ENCODE measurements around the gene CCL24.
"Not testable (repeated sequence)": the region's sequence is repeated elsewhere in the genome, so short reads cannot be mapped to it uniquely, and the experiment has no call there.

Gene CCL24

DNA sequence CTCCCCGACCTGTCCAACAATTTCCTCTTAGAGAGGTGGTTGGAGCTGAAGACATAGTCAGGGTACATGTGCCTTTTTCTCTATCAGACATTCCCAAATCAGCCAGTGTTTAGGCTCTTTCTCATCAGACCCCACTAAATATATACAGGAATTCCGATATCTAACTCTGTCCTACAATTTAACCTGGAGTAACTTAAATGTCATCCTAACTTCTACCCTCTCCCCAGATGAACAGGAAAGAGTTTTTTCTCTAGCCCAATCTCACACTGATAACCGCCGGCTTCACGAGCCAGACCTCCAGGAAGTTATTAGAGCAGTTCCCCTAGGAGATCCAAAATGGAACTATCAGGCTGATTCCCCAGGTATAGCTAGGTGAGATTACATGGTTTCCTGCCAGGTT lies 30.5 kb downstream of the CCL24 start:
- not testable (repeated sequence) for DNase-seq (ENCODE audit: low spot score)

DNA sequence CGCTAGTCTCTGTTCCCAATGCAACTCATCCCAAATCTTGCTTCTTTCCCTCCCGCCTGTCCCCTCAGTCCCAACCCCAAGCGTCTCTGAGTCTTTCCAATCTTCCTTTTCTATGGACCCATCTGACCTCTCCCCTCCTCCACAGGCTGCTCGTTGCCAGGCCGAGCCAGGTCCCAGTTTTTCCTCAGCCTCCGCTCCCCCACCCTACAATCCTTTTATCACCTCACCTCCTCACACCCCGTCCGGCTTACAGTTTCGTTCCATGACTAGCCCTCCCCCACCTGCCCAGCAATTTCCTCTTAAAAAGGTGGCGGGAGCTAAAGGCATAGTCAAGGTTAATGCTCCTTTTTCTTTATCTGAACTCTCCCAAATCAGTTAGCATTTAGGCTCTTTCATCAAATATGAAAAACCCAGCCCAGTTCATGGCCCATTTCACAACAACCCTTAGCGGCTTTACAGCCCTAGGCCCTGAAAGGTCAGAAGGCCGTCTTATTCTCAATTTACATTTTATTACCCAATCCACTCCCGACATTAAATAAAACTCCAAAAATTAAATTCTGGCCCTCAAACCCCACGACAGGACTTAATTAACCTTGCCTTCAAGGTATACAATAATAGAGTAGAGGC lies 32.8 kb downstream of the CCL24 start:
- not testable (repeated sequence) for DNase-seq (ENCODE audit: low spot score)

DNA sequence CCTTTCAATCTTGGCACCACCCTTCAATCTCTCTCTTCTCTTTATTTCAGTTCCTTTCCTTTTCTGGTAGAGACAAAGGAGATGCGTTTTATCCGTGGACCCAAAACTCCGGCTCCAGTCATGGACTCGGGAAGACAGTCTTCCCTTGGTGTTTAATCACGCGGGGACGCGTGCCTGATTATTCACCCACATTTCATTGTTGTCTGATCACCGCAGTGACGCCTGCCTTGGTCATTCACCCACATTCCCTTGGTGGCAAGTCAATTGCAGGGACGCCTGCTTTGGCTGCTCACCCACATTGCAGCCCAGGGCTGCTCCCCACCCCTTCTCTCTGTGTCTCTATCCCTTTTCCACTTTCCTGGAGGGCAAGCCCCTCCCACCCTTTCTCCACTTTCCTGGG lies 34.1 kb downstream of the CCL24 start:
- not testable (repeated sequence) for DNase-seq (ENCODE audit: low spot score)

DNA sequence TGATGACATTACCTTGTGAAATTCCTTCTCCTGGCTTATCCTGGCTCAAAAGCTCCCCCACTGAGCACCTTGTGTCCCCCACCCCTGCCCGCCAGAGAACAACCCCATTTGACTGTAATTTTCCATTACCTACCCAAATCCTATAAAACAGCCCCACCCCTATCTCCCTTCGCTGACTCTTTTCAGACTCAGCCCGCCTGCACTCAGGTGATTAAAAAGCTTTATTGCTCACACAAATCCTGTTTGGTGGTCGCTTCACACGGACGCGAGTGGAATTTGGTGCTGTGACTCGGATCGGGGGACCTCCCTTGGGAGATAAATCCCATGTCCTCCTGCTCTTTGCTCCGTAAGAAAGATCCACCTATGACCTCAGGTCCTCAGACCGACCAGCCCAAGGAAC lies 34.6 kb downstream of the CCL24 start:
- not testable (repeated sequence) for DNase-seq (ENCODE audit: low spot score)

DNA sequence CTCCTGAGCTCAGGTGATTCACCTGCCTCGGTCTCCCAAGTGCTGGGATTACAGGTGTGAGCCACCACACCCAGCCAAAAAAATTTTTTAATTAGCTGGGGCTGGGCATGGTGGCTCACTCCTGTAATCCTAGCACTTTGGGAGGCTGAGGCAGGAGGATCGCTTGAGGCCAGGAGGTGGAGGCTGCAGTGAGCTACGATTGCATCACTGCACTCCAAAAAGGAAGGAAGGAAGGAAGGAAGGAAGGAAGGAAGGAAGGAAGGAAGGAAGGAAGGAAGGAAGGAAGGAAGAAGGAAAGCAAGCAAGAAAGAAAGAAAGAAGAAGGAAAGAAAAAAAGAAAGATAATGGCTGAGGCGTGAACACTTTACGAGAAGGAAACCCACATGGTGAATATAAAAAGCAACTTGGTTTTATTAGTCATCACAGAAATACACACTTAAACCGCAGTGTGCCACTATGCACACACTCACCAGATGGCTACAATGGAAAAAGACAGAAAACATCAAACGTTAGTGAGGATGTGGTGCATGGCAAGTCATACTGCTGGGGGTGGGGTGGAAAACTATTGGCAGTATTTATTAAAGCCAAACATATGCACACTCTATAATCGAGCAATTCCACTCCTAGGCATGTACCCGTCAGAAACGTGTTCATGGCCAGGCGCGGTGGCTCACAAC lies 37.2 kb downstream of the CCL24 start:
- no peak for DNase-seq (ENCODE audit: low spot score)

DNA sequence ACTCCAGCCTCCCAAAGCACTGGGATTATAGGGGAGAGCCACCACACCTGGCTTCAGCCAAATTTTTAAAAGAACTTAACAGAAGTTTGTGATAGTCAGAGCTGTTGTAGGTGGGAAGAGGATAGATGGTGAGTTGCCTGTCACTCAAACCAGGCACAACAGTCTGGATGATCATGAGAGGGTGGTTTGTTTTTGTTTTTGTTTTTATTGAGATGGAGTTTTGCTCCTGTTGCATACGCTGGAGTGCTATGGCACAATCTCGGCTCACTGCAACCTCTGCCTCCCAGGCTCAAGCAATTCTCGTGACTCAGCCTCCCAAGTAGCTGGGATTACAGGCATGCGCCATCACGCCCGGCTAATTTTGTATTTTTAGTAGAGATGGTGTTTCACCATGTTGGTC lies 39.6 kb downstream of the CCL24 start:
- DNase-seq (ENCODE audit: low spot score) = not testable (repeated sequence)

DNA sequence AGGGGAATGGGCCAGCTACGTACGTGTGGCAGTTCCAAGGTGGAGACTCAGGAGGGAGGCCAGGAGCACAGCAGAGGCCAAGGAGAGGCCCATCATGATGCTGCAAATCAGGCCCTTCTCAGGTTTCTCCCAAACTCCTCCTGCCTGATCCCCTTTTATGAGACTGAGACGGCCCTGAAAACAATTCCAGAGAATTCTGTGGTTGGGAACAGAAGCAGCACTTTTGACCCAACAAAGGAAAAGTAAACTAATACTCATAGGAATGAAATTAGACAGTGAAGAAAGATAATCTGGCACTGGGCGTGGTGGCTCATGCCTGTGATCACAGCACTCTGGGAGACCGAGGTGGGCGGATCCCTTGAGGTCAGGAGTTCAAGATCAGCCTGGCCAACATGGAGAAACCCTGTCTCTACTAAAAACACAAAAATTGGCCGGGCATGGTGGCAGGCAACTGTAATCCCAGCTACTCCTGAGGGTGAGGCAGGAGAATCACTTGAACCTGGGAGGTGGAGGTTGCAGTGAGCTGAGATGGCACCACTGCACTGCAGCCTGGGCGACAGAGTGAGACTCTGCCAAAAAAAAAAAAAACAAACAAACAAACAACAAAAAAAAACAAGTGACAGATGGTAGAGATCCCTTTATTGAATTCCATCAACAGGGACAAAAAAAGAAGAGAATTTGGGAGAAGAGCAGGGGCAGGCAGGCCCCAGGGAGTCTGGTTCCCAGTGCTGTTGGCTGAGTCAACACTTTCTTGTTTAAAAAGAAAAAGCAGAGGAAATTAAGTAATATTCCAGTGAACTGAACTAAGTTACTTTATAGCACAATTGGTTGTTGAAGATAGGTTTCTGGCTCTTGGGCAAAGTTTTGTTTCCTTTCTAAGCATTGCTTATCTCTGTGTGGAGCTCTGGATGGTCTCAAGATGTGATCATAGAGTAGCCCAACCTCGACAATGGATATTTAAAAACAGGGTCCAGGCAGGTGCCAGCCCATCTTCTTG lies 41.2 kb downstream of the CCL24 start, which contains the start of gene CCL26:
CCL26 (minus strand) TSS at position 131 of the 997 bp plus-strand sequence; CDS start at position 96, 35 bp downstream.
- DNase-seq (ENCODE audit: low spot score) = no peak

DNA sequence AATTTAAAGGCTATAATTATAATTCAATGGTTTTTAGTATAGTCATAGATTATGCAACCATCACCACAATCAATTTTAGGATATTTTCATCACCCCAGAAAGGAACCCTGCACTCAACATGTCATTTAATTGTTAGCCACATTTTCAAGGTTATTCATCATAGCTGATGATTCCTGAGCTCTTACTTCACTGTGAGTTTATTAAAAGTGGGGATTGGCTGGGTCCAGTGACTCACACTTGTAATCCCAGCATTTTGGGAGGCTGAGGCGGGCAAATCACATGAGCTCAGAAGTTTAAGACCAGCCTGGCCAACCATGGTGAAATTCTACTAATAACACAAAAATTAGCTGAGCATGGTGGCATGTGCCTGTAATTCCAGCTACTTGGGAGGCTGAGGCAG lies 42.4 kb downstream of the CCL24 start:
- no peak for DNase-seq (ENCODE audit: low spot score)

DNA sequence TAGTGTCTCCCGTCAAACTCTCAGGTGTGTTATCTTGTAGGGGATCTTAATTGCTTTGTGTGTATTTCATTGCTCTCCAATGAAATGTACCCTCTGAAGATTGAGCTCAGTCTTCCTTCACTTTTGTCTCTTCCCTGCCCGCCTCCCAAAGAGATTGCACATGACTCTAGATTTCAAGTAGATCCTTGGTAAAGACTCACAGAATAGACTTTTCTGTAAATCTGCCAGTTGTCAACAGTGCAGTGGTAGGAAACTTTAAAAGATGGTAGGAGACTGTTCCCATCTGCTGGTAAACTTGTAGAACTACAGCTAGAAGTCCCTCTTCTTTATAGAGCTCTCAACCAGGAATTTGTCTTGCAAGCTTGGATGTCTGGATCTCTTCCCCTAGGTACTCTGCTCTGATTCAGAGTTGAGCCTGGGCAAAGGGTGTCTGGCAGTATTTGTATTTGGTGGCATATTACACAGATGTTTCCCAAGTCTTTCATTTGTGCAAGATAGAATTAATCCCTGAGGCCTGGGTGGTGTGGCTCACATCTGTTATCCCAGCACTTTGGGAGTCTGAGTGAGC lies 51.2 kb downstream of the CCL24 start:
- DNase-seq (ENCODE audit: low spot score) = peak; percentile 68

DNA sequence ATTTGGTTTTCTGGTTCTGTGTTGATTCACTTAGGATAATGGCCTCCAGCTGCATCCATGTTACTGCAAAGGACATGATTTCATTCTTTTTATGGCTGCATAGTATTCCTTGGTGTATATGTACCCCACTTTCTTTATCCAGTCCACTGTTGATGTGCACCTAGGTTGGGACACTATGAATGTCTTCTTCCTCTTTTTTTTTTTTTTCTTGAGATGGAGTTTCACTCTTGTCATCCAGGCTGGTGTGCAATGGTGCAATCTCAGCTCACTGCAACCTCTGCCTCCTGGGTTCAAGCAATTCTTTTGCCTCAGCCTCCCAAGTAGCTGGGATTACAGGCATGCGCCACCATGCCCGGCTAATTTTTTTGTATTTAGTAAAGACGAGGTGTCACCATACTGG lies 51.8 kb downstream of the CCL24 start:
- not testable (repeated sequence) for DNase-seq (ENCODE audit: low spot score)

Data from SK-N-DZ (cell line).